ENCODE results near the gene EXTL1.

Gene EXTL1

GRCh38 chr1:25997828-25998761 is 23.5 kb upstream of the EXTL1 start, which contains the start of gene PAFAH2:
TSS of gene PAFAH2 (minus strand) at chr1:25998063. CDS start at chr1:25990816, 7,247 bp downstream.
- peak; percentile 100 for DNase-seq (ENCODE audit: low read depth in 2 of 2)
- H3K4me3 ChIP-seq (replicated peaks in 1 of 2; ENCODE audit: low read depth in 2 of 2, low read length in 2 of 2), result peak within 1 kb of the TSS; percentile 57 to 70
- TF ChIP-seq, protein P1, sequence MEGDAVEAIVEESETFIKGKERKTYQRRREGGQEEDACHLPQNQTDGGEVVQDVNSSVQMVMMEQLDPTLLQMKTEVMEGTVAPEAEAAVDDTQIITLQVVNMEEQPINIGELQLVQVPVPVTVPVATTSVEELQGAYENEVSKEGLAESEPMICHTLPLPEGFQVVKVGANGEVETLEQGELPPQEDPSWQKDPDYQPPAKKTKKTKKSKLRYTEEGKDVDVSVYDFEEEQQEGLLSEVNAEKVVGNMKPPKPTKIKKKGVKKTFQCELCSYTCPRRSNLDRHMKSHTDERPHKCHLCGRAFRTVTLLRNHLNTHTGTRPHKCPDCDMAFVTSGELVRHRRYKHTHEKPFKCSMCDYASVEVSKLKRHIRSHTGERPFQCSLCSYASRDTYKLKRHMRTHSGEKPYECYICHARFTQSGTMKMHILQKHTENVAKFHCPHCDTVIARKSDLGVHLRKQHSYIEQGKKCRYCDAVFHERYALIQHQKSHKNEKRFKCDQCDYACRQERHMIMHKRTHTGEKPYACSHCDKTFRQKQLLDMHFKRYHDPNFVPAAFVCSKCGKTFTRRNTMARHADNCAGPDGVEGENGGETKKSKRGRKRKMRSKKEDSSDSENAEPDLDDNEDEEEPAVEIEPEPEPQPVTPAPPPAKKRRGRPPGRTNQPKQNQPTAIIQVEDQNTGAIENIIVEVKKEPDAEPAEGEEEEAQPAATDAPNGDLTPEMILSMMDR (IDR thresholded peaks at IDR 0.05; ENCODE audit: low read depth, low read length), result peak; percentile 98

DNA sequence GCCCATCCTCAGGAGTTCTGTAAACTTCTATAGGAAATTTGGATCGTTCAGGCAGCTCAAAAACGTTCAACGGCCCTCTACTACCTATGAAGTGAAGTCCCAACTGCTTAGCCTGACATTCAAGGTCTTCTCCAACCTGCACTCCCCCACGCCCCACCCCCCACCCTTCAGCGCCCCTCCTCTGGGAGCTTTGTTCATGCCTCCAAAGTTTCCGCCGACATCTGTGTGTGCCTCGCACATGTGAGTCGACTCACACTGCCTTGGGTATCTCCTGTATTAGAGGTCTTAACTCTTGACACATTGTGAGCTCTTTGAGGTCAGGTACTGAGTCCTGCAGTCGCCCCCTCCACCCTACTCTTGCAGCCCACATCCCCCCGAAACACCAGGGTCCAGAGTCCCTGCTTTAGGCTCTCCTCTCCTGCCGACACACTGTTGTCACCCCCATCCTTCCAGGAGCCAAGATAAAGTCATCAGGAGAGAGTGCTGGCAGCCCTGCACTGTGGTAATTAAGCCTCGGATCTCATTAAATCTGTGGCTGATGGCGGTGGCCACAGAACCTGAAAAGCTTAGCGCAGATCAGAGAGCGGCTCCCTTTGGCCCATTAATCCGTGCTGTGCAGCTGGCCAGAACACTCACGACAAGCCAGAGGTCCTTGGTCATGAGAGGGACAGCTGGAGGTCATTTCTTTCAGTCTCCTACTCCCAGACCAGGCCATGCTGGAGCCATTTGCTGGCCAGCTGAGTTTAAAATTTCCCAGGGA is 22.4 kb upstream of the EXTL1 start:
- TF ChIP-seq, protein P1 (IDR thresholded peaks at IDR 0.05; ENCODE audit: low read depth, low read length), result no peak
- H3K4me3 ChIP-seq (replicated peaks in 1 of 2; ENCODE audit: low read depth in 2 of 2, low read length in 2 of 2), result no peak overlapping the region
- no peak for DNase-seq (ENCODE audit: low read depth in 2 of 2)

GRCh38 chr1:26003262-26003661 is 18.3 kb upstream of the EXTL1 start:
- DNase-seq (ENCODE audit: low read depth in 2 of 2), result no peak
- TF ChIP-seq, protein P1 (IDR thresholded peaks at IDR 0.05; ENCODE audit: low read depth, low read length), result no peak

DNA sequence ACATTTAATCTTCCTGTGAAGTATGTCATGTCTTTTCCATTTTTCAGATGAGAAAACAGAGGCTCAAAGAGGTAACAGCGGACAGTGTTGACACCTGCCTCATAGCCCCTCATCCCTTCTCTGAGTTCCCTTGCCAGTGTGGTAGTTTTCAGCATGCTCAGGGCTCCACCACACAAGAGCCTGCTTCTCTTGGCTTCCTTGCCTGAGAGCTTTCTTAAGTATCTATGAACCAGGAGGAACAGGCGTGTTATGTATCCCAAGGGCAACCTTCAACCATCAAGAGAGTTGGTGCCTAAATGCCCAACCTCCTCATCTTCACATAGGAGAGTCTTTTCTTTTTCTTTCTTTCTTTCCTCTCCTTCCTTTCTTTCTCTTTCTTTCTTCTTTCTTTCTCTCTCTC is 17.8 kb upstream of the EXTL1 start:
- DNase-seq (ENCODE audit: low read depth in 2 of 2), result no peak
- TF ChIP-seq, protein P1 (IDR thresholded peaks at IDR 0.05; ENCODE audit: low read depth, low read length), result no peak
- H3K4me3 ChIP-seq (replicated peaks in 1 of 2; ENCODE audit: low read depth in 2 of 2, low read length in 2 of 2), result no peak overlapping the region

More at GRCh38 chr1:26003262-26003661, 18.3 kb upstream of the EXTL1 start:
- H3K4me3 ChIP-seq (replicated peaks in 1 of 2; ENCODE audit: low read depth in 2 of 2, low read length in 2 of 2), result no peak overlapping the region

GRCh38 chr1:26005434-26006105 is 16.0 kb upstream of the EXTL1 start:
- no peak overlapping the region for H3K4me3 ChIP-seq (replicated peaks in 1 of 2; ENCODE audit: low read depth in 2 of 2, low read length in 2 of 2)
- DNase-seq (ENCODE audit: low read depth in 2 of 2), result peak in 1 of 2 donors; percentile 36
- TF ChIP-seq, protein P1 (IDR thresholded peaks at IDR 0.05; ENCODE audit: low read depth, low read length), result no peak

GRCh38 chr1:26006710-26007109 is 14.9 kb upstream of the EXTL1 start:
- no peak for DNase-seq (ENCODE audit: low read depth in 2 of 2)
- TF ChIP-seq, protein P1 (IDR thresholded peaks at IDR 0.05; ENCODE audit: low read depth, low read length), result no peak
- no peak overlapping the region for H3K4me3 ChIP-seq (replicated peaks in 1 of 2; ENCODE audit: low read depth in 2 of 2, low read length in 2 of 2)

All from cardiac fibroblast (primary cell).